Testis (tissue), 3 donors: Measurements from ENCODE around the gene BUD13. TPM values are rescaled to one million over a fixed set of nuclear protein-coding genes. Genes with fewer than 3 reads are reported as not detected.
"Not testable (repeated sequence)": the region's sequence is repeated elsewhere in the genome, so short reads cannot be mapped to it uniquely, and the experiment has no call there.

ENCODE experiments used
- DNase-seq: peaks from one replicate; pipeline ENCODE4 v3.0.0-alpha.2; 2019
- H3K27ac ChIP-seq, 2 donors: fragments of 200-600 bp; sonication (generic); one replicate each; pipeline ENCODE4 v1.5.1; 2019
- H3K27me3 ChIP-seq: fragments of 200-600 bp; sonication (generic); one replicate; pipeline ENCODE4 v1.5.1; 2019
- H3K36me3 ChIP-seq: fragments of 200-600 bp; sonication (generic); one replicate; pipeline ENCODE4 v1.5.1; 2017; ENCODE audit warnings: low read depth; ENCODE audit errors: missing control alignments
- H3K4me1 ChIP-seq: fragments of 200-600 bp; sonication (generic); one replicate; pipeline ENCODE4 v1.5.1; 2019
- H3K4me3 ChIP-seq, 2 donors: fragments of 200-600 bp; sonication (generic); one replicate each; pipeline ENCODE4 v1.5.1; 2017 to 2019
- H3K9me3 ChIP-seq: fragments of 200-600 bp; sonication (generic); one replicate; pipeline ENCODE4 v1.5.1; 2017
- POLR2A ChIP-seq: fragments of 450-650 bp; IDR thresholded peaks from one replicate; pipeline ENCODE4 v1.6.1; 2017; ENCODE audit warnings: antibody characterized with exemption, mild to moderate bottlenecking, moderate library complexity
- WGBS, 2 donors: methylation state at CpG; one replicate each; pipeline ENCODE4 v1.1.5; 2018; 5-methylcytosine and 5-hydroxymethylcytosine counted together
- intact Hi-C: fragments of 100-400 bp; cut with DNase I; formaldehyde crosslinking; loops from one replicate; pipeline ENCODE4 v1.15.1; 2023; ENCODE audit warnings: low total_unique reads
- polyA plus RNA-seq: library from polyadenylated mRNA; stranded (reverse); fragments of 350-450 nt; fragmentation: Illumina TruSeq; extraction: RNeasy Lipid Tissue Mini Kit (QIAGEN cat#74804); gene quantifications from one replicate; pipeline ENCODE4 v1.2.3, GENCODE V29; 2014; ENCODE audit warnings: low read depth, low replicate concordance; ENCODE audit not compliant: insufficient read depth
- total RNA-seq, 2 donors: library from RNA; depleted of rRNA; stranded (reverse); fragments of >200 nt; gene quantifications; one replicate each; pipeline ENCODE4 v1.2.3, GENCODE V29; 2016
- TF ChIP-seq, protein P1 (sequence below), 3 experiments: fragments of 450-650 bp in 2 of 3; fragments of 200-600 bp in 1 of 3; sonication (generic) in 1 of 3; IDR thresholded peaks; one replicate each; pipeline ENCODE4 v1.5.1; 2016 to 2019; ENCODE audit warnings: antibody characterized with exemption in 3 of 3, mild to moderate bottlenecking in 2 of 3, moderate library complexity in 1 of 3

Gene BUD13
- total and polyA plus RNA-seq, 3 donors from 2014 or later, result 25.9 to 47.2 (median 32.0) TPM

DNA sequence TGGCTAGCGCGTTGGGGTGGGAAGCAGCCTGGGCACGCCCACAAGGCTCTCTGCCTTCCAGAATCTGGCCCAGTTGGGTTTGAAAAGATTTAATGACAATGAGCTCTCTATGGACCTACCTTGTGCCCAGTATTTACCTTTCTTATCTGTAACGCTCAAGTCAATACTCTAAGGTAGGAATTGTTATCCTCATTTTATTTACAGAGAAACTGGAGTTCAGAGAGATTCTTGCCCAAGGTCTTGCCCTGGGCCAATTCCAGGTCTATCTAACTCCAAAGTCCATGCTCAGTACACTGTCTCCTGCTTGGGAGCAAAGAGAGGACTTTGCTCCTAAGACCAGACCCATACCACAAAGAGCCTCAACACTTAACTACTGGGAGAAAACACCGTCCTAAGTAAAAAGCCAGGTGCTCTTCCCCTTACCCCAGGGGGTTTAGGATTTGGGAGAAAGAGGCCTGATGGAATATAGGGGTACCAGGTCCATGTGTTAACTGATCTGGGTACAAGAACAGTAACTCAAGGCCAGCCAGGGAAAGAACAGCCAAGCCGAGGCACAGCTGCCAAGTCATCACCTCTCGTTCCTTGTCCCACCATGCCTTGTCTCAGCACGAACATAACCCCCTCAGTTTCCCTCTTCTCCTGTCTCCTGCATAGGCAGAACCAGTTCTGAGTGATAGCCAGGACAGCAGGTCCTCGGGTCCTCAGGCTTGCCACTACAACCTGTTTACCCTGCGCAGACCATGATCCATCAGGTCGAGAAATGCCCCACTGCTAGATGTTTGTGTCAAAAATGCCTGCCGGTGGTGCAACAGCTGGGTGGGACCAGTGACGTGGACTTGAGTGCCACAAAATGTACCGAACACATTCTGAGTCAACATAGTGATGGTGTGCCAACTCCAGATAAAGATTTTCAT is 35.7 kb upstream of the BUD13 start:
- no peaks in the 10 kb centered on the region for H3K27me3 ChIP-seq
- TF ChIP-seq, protein P1, sequence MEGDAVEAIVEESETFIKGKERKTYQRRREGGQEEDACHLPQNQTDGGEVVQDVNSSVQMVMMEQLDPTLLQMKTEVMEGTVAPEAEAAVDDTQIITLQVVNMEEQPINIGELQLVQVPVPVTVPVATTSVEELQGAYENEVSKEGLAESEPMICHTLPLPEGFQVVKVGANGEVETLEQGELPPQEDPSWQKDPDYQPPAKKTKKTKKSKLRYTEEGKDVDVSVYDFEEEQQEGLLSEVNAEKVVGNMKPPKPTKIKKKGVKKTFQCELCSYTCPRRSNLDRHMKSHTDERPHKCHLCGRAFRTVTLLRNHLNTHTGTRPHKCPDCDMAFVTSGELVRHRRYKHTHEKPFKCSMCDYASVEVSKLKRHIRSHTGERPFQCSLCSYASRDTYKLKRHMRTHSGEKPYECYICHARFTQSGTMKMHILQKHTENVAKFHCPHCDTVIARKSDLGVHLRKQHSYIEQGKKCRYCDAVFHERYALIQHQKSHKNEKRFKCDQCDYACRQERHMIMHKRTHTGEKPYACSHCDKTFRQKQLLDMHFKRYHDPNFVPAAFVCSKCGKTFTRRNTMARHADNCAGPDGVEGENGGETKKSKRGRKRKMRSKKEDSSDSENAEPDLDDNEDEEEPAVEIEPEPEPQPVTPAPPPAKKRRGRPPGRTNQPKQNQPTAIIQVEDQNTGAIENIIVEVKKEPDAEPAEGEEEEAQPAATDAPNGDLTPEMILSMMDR (IDR thresholded peaks at IDR 0.05), result no peak
- TF ChIP-seq POLR2A, result no peak
- no peak for DNase-seq
- WGBS, 2 donors, result 82% methylated on average over 14 of the region's 14 CpGs
- no peaks in the 10 kb centered on the region for H3K4me1 ChIP-seq
- no peaks in the 10 kb centered on the region for H3K36me3 ChIP-seq
- H3K27ac ChIP-seq, result no peak overlapping the region
- H3K4me3 ChIP-seq, result no peak overlapping the region
- no peaks in the 10 kb centered on the region for H3K9me3 ChIP-seq
- intact Hi-C loops, result no loop called here

DNA sequence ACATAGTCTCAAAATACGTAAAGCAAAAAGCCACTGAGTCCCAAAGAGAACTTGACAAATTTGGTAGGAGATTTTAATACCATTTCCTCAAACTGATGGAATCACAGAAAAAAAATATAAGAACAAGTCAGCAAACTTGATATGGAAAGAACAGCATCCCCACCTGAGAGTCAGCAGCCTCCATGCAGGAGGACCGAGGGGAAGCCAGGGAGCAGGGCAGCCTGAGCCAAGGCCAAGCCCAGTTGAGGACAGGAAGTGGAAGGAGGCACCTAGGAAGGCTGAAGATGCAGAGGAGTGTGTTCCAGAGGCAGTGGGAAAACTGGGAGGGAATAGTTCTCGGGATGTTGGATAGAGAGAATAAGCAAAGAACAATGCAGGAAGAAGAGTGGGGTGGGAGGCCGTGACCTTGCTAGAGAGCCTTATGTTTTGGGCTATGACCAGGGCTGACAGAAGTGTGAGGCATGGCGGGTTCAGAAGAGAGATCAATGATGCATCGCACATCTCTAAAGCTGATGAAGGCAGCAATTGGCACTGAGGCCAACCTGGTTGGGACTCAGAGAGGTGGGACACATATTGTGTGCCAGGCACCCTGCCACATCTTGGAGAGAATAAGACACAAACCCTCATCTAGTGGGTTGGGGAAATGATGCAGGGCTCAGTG is 34.9 kb upstream of the BUD13 start:
- 82 to 95% methylated on average over 6 of the region's 6 CpGs for WGBS, 2 donors
- intact Hi-C loops, result no loop called here
- Histone ChIP-seq H3K9me3 (no peaks in the 10 kb centered on the region), H3K4me3 (no peak overlapping the region), H3K4me1 (no peaks in the 10 kb centered on the region), H3K27ac (no peak overlapping the region), H3K36me3 (no peaks in the 10 kb centered on the region), H3K27me3 (no peaks in the 10 kb centered on the region)
- DNase-seq, result no peak
- TF ChIP-seq, protein P1 (IDR thresholded peaks at IDR 0.05), result no peak
- no peak for TF ChIP-seq POLR2A

DNA sequence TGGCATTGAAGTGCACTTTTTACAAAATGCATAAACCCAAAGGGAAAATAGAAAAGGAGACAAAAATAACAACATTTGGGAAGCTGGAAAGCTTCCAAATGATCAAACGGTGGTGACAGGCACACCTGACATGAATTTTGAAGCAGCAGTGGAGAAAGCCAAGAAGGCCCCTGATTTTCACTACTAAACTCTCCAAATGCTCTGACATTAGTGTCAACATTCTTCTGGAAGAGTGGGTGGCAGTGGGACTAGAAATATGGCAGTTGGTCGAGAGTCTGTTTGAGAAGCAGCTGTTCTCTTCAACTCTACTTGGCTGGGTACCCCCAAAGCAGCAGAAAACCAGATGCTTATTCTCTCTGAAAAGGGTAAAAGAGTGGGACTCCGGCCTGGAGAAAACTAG is 31.2 kb upstream of the BUD13 start:
- WGBS, 2 donors, result 67 to 74% methylated on average over 3 of the region's 3 CpGs
- Histone ChIP-seq H3K9me3 (no peaks in the 10 kb centered on the region), H3K36me3 (no peaks in the 10 kb centered on the region), H3K4me3 (no peak overlapping the region), H3K4me1 (no peaks in the 10 kb centered on the region), H3K27me3 (no peaks in the 10 kb centered on the region), H3K27ac (no peak overlapping the region)
- TF ChIP-seq, protein P1 (IDR thresholded peaks at IDR 0.05), result no peak
- TF ChIP-seq POLR2A, result no peak
- DNase-seq, result no peak
- intact Hi-C loops, result no loop called here

DNA sequence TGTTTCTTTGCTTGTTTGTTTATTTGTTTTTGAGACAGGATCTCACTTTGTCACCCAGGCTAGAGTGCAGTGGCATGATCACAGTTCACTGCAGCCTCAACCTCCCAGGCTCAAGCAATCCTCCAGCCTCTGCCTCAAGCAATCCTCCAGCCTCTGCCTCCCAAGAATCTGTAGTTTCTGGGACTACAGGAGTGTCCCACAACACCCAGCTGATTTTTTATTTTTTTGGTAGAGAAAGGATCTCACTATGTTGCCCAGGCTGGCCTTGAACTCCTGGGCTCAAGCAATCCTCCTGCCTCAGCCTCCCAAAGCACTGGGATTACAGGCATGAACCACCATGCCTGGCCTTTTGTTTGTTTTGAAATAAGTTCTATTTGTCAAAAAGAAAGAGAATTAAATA is 28.9 kb upstream of the BUD13 start:
- DNase-seq, H3K4me1 ChIP-seq, H3K9me3 ChIP-seq, H3K27me3 ChIP-seq, H3K27ac ChIP-seq, H3K4me3 ChIP-seq, H3K36me3 ChIP-seq, intact Hi-C loops: not testable (repeated sequence)

DNA sequence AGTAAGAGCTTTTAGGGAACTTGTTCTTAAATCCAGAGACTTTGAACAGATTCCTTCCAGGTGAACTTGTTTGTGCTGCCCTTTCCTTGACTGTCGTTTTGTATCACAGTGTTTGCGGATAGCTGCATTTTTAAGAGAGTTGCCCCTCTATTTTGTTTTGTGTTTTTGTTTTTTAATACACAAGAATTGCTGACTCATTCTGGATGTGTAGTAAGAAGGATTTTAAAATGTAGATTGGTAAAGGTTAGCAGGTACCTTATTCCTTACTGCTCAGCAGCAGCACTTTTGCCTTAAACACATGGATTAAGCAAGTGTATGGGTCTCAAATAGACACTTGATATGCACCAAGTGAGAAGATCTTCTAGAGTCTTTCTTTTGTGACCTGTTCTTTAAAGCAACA is 27.8 kb upstream of the BUD13 start:
- Histone ChIP-seq H3K36me3 (no peaks in the 10 kb centered on the region), H3K9me3 (no peaks in the 10 kb centered on the region), H3K27ac (no peak overlapping the region), H3K27me3 (no peaks in the 10 kb centered on the region), H3K4me3 (no peak overlapping the region), H3K4me1 (no peaks in the 10 kb centered on the region)
- DNase-seq, result no peak
- intact Hi-C loops, result no loop called here
- TF ChIP-seq, protein P1 (IDR thresholded peaks at IDR 0.05), result no peak
- no peak for TF ChIP-seq POLR2A
- WGBS, 2 donors, result 95% methylated on average over 2 of the region's 2 CpGs
